Measurements from ENCODE around the gene DNAJC16. TPM values are rescaled to one million over a fixed set of nuclear protein-coding genes. Genes with fewer than 3 reads are reported as not detected.
"Not testable (repeated sequence)": the region's sequence is repeated elsewhere in the genome, so short reads cannot be mapped to it uniquely, and the experiment has no call there.

Gene DNAJC16
- polyA plus RNA-seq, 3 donors from 2014 or later, result 3.7 to 8.9 (median 4.0) TPM

DNA sequence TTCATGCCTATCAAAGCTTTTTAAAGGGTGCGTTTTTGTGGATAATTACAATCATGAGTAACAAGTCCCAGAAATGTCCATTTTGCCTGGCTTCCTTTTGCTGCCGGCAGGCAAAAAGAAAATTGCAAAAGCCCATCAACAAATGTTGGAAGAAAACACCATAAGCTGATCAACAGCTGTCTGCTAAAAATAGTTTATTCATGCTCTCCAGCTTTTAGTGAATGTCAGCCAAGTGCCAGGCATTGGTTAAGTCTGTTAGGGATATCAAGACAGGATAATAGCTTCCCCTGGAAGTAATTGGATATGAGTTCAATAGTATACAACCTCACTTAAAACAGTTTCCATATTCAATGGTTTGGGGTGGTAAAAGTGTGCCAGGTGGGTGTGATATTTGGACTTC lies 71.8 kb downstream of the DNAJC16 start:
- H3K27ac Mint-ChIP-seq, result no peak overlapping the region
- peaks cover 9 to 16% (median 11%) of the 10 kb centered on the region in 3 donors for H3K27me3 Mint-ChIP-seq (ENCODE audit: low read depth in 3 of 3)
- no peak overlapping the region for H3K4me3 Mint-ChIP-seq
- DNase-seq, result no peak
- no peaks in the 10 kb centered on the region for H3K36me3 Mint-ChIP-seq
- peaks cover 0 to 2% (median 0%) of the 10 kb centered on the region in 6 donors for H3K9me3 Mint-ChIP-seq
- H3K4me1 Mint-ChIP-seq, result peaks cover 8% of the 10 kb centered on the region in 2 donors

DNA sequence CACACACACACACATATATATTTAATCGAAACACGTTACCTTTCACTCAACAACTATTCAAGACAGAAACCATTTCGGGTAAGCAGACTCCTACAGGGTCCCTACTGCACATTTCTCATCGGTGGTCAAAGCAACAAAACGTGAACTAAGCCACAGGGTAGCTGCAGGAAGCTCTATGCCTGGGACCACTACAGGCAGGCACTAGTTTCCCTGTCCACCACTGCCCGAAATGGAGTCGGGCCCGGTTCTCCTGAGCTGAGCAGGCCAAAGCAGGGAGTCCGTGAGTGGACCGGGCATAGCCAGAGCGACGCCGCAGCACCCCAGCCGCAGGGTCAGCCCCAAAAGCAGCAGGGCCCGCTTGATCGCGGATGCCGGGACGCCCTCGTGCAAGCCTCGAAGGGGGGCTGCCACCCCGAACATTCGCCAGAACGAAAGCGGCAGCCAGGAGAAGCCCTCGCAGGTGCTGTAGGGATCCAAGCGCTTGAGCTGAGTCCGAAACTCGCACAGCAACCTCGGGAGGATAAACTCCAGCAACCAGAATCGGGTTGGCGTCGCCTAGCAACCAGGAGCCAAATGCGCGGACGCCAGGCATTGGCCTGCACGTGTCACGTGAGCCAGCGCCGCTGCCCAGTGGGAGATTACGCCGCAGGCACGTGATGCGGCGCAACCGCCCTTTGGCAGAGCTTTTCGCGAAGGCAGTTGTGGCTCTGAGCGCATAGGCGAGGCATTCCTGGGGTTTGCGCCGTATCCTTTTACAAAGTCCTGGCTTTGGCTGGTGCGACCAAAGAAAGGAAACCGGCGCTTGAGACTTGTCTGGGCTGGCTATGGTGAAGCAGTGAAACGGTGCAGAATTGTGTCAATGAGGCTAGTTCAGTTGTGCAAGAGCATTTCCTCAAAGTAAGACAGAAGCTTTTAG lies 76.7 kb downstream of the DNAJC16 start:
- Mint-ChIP-seq H3K27ac (peak overlapping the region; percentile 42 to 88 (median 80)), H3K27me3 (ENCODE audit: low read depth in 3 of 3) (peaks cover 9 to 15% (median 11%) of the 10 kb centered on the region in 3 donors), H3K9me3 (no peaks in the 10 kb centered on the region), H3K36me3 (no peaks in the 10 kb centered on the region), H3K4me3 (peak overlapping the region; percentile 75 to 85 (median 81)), H3K4me1 (peaks cover 15 to 18% of the 10 kb centered on the region in 2 donors)
- DNase-seq, result peak; percentile 89 to 91 (median 89)

DNA sequence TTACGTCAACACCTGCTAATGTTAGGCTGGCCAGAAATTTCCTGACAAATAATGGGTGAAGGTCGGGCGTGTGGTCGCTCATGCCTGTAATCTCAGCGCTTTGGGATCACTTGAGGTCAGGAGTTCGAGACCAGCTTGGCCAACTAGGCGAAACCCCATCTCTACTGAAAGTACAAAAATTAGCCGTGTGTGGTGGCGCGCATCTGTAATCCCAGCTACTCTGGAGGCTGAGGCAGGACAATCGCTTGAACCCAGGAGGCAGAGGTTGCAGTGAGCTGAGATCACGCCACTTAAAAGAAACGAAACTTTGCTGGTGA lies 77.3 kb downstream of the DNAJC16 start:
- Mint-ChIP-seq H3K4me1 (peaks cover 15 to 18% of the 10 kb centered on the region in 2 donors), H3K4me3 (peak overlapping the region; percentile 75 to 85 (median 81)), H3K27ac (peak overlapping the region; percentile 42 to 88 (median 80)), H3K27me3 (ENCODE audit: low read depth in 3 of 3) (peaks cover 9 to 15% (median 11%) of the 10 kb centered on the region in 3 donors)
- not testable (repeated sequence) for DNase-seq, H3K36me3 Mint-ChIP-seq, H3K9me3 Mint-ChIP-seq

DNA sequence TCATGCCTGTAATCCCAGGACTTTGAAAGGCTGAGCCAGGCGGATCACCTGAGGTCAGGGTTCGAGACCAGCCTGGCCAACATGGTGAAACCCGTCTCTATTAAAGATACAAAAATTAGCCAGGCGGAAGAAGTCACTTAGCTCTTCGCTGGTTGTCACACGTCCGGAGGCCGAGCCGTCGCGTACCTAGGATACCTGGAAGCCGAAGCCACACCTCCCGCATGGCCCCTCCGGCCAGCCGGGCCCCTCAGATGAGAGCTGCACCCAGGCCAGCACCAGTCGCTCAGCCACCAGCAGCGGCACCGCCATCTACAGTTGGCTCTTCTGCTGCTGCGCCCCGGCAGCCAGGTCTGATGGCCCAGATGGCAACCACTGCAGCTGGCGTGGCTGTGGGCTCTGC lies 77.8 kb downstream of the DNAJC16 start:
- peaks cover 15 to 18% of the 10 kb centered on the region in 2 donors for H3K4me1 Mint-ChIP-seq

GRCh38 chr1:15605398-15606383 lies 79.0 kb downstream of the DNAJC16 start:
- no peak overlapping the region for H3K27ac Mint-ChIP-seq
- DNase-seq, result no peak
- peaks cover 7 to 13% (median 10%) of the 10 kb centered on the region in 3 donors for H3K27me3 Mint-ChIP-seq (ENCODE audit: low read depth in 3 of 3)
- H3K9me3 Mint-ChIP-seq, result no peaks in the 10 kb centered on the region
- H3K36me3 Mint-ChIP-seq, result no peaks in the 10 kb centered on the region
- H3K4me1 Mint-ChIP-seq, result peaks cover 15 to 18% of the 10 kb centered on the region in 2 donors
- H3K4me3 Mint-ChIP-seq, result peak overlapping the region in 1 of 5 donors; percentile 4

More for the DNA sequence above, 77.8 kb downstream of the DNAJC16 start:
- H3K36me3 Mint-ChIP-seq, DNase-seq, H3K9me3 Mint-ChIP-seq: not testable (repeated sequence)
- H3K4me3 Mint-ChIP-seq, result peak overlapping the region; percentile 75 to 85 (median 81)
- peaks cover 9 to 15% (median 11%) of the 10 kb centered on the region in 3 donors for H3K27me3 Mint-ChIP-seq (ENCODE audit: low read depth in 3 of 3)
- H3K27ac Mint-ChIP-seq, result peak overlapping the region in 1 of 6 donors; percentile 28

DNA sequence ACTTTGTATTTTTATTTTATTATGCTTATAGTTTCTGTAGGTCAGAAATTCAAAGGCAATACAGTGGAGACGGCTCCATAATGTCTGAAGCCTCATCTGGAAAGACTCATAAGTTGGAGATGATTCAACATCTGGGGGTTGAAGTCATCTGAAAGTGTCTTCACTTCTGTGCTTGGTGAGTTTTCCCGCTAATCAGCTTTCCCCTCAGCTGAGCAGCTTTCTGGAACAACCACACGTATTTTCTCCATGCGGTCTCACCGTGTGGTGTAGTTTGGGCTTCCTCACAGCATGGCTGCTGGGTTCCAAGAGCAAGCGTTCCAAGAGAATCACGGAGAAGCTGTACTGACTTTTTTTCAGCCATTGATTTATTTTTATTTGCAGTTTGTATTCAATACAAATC lies 83.0 kb downstream of the DNAJC16 start:
- no peak for DNase-seq
- no peaks in the 10 kb centered on the region for H3K9me3 Mint-ChIP-seq
- H3K4me3 Mint-ChIP-seq, result no peak overlapping the region
- peaks cover 0 to 6% (median 0%) of the 10 kb centered on the region in 3 donors for H3K27me3 Mint-ChIP-seq (ENCODE audit: low read depth in 3 of 3)
- no peak overlapping the region for H3K27ac Mint-ChIP-seq
- H3K4me1 Mint-ChIP-seq, result no peaks in the 10 kb centered on the region
- peaks cover 0 to 4% (median 0%) of the 10 kb centered on the region in 3 donors for H3K36me3 Mint-ChIP-seq

DNA sequence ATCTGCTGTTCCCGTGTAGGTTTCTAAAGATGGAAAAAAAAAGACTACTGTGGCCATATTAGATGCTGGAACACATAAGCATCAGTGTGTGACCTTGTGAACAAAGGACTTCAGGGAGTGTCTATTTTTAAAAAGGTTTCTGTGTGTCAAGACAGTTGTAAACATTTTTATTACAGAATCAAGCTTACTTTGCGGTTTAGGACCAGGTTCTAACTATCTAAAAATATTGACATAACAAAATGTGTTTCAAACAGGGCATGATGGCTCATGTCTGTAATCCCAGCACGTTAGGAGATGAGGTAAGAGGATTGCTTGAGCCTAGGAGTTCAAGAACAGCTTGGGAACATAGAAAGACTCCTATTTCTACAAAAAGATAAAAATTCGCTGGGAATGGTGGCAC lies 83.5 kb downstream of the DNAJC16 start:
- Mint-ChIP-seq H3K9me3 (no peaks in the 10 kb centered on the region), H3K36me3 (peaks cover 0 to 4% (median 0%) of the 10 kb centered on the region in 3 donors)

GRCh38 chr1:15616373-15617172 lies 89.9 kb downstream of the DNAJC16 start:
- no peak for DNase-seq
- Mint-ChIP-seq H3K27ac (peak overlapping the region; percentile 88 to 95 (median 92)), H3K27me3 (ENCODE audit: low read depth in 3 of 3) (peaks cover 0 to 9% (median 2%) of the 10 kb centered on the region in 3 donors), H3K36me3 (peaks cover 0 to 4% (median 0%) of the 10 kb centered on the region in 3 donors), H3K9me3 (peaks cover 0 to 1% (median 0%) of the 10 kb centered on the region in 6 donors), H3K4me3 (peak overlapping the region; percentile 87 to 94 (median 91)), H3K4me1 (peaks cover 37 to 43% of the 10 kb centered on the region in 2 donors)

More for the DNA sequence above, 83.5 kb downstream of the DNAJC16 start:
- DNase-seq, result no peak
- Mint-ChIP-seq H3K27me3 (ENCODE audit: low read depth in 3 of 3) (peaks cover 0 to 6% (median 0%) of the 10 kb centered on the region in 3 donors), H3K4me1 (no peaks in the 10 kb centered on the region), H3K4me3 (no peak overlapping the region), H3K27ac (no peak overlapping the region)

DNA sequence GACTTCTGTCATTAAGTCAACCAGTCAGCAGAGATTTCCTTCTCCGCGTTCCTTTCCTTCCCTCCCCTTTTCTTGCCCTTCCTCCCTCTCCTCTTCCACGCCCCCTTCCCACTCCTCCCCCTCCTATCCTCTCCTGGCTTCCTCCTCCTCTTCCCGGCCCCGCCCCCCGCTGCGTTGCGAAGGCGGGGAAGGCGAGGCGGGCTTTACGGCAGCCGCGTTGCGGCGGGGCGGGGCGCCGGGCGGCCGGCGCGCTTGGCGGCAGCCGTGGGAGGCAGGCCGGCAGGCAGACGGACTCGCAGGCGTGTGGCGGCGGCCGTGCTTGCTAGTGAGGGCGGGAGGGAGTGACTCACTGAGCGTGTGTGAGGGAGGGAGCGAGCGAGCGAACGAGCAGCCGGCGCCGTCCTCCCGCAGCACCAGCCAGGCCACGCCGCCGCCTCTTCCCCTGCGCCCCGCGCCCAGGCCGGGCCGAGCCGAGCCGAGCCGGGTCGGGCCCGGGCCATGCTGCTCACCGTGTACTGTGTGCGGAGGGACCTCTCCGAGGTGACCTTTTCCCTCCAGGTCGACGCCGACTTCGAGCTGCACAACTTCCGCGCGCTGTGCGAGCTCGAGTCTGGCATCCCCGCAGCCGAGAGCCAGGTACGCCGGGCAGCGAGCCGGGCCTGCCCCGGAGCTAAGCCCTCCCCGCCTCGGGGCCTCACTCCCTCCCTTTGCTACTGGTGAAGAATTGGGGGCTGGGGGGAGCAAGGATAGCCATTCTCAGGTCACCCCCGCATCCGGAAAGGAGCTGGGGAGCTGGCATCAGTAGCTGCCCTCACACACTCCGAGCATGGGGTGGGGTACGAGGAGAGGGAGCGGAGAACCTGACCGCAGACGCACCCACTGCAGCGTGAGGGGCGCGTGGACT lies 90.8 kb downstream of the DNAJC16 start, which contains the start of gene DDI2:
Gene DDI2 (plus strand): TSS at position 286 of the 904 bp plus-strand sequence. CDS start 213 bp downstream, at position 499.
- H3K27ac Mint-ChIP-seq, result peak within 1 kb of the TSS; percentile 91 to 95 (median 93)
- H3K27me3 Mint-ChIP-seq (ENCODE audit: low read depth in 3 of 3), result peaks cover 0 to 9% (median 2%) of the 10 kb centered on the region in 3 donors
- DNase-seq, result peak; percentile 93 to 94 (median 93)
- peaks cover 40 to 52% of the 10 kb centered on the region in 2 donors for H3K4me1 Mint-ChIP-seq
- H3K36me3 Mint-ChIP-seq, result peaks cover 0 to 4% (median 0%) of the 10 kb centered on the region in 3 donors
- H3K9me3 Mint-ChIP-seq, result peaks cover 0 to 1% (median 0%) of the 10 kb centered on the region in 6 donors
- H3K4me3 Mint-ChIP-seq, result peak within 1 kb of the TSS; percentile 87 to 94 (median 91)

- DNase-seq, result peak; percentile 9 to 25 (median 15)
- Mint-ChIP-seq H3K27me3 (ENCODE audit: low read depth in 3 of 3) (peaks cover 0 to 9% (median 2%) of the 10 kb centered on the region in 3 donors), H3K9me3 (peaks cover 0 to 1% (median 0%) of the 10 kb centered on the region in 6 donors), H3K4me3 (peak overlapping the region; percentile 87 to 94 (median 91)), H3K4me1 (peaks cover 44 to 59% of the 10 kb centered on the region in 2 donors), H3K36me3 (peaks cover 0 to 4% (median 0%) of the 10 kb centered on the region in 3 donors), H3K27ac (peak overlapping the region; percentile 91 to 95 (median 93))
These were observed 91.5 kb downstream of the DNAJC16 start for GRCh38 chr1:15618077-15618654.

- peaks cover 0 to 4% (median 0%) of the 10 kb centered on the region in 3 donors for H3K36me3 Mint-ChIP-seq
- no peak for DNase-seq
- peaks cover 0 to 9% (median 2%) of the 10 kb centered on the region in 3 donors for H3K27me3 Mint-ChIP-seq (ENCODE audit: low read depth in 3 of 3)
- H3K4me1 Mint-ChIP-seq, result peaks cover 44 to 60% of the 10 kb centered on the region in 2 donors
- H3K27ac Mint-ChIP-seq, result peak overlapping the region; percentile 91 to 95 (median 93)
- H3K4me3 Mint-ChIP-seq, result peak overlapping the region; percentile 87 to 94 (median 91)
- peaks cover 0 to 1% (median 0%) of the 10 kb centered on the region in 6 donors for H3K9me3 Mint-ChIP-seq
These were observed 92.2 kb downstream of the DNAJC16 start for GRCh38 chr1:15618655-15619525.

Measured in immature natural killer cell (primary cell).